HUES64 (cell line): ENCODE measurements around the gene PLEKHA3.
"Not testable (repeated sequence)": the region's sequence is repeated elsewhere in the genome, so short reads cannot be mapped to it uniquely, and the experiment has no call there.

Source experiments
- H3K27ac ChIP-seq: 2 replicates; pipeline ENCODE4 v1.7.0; 2013; ENCODE audit warnings: low read depth, low read length, inconsistent platforms
- H3K27me3 ChIP-seq: 2 replicates; pipeline ENCODE4 v1.6.1; 2013; ENCODE audit warnings: mild to moderate bottlenecking, low read length; ENCODE audit not compliant: insufficient read depth
- H3K36me3 ChIP-seq: 2 replicates; pipeline ENCODE4 v1.6.1; 2013; ENCODE audit warnings: mild to moderate bottlenecking, low read length; ENCODE audit not compliant: insufficient read depth
- H3K4me1 ChIP-seq: 2 replicates; pipeline ENCODE4 v1.6.1; 2013; ENCODE audit warnings: mild to moderate bottlenecking, low read length, moderate library complexity; ENCODE audit not compliant: insufficient read depth
- H3K4me3 ChIP-seq: 2 replicates; pipeline ENCODE4 v1.5.1; 2013; ENCODE audit warnings: mild to moderate bottlenecking, low read length, moderate library complexity
- H3K9ac ChIP-seq: 2 replicates; pipeline ENCODE4 v1.6.1; 2013; ENCODE audit warnings: mild to moderate bottlenecking, low read depth, low read length
- H3K9me3 ChIP-seq: 2 replicates; pipeline ENCODE4 v1.6.1; 2013; ENCODE audit warnings: low read depth, low read length; ENCODE audit not compliant: insufficient read depth
- WGBS: fragments of 150-250, 120-280 bp; methylation state at CpG from one replicate; pipeline ENCODE4 v1.1.7; 2013; ENCODE audit warnings: missing lambda C conversion rate; 5-methylcytosine and 5-hydroxymethylcytosine counted together

The PLEKHA3 gene

DNA sequence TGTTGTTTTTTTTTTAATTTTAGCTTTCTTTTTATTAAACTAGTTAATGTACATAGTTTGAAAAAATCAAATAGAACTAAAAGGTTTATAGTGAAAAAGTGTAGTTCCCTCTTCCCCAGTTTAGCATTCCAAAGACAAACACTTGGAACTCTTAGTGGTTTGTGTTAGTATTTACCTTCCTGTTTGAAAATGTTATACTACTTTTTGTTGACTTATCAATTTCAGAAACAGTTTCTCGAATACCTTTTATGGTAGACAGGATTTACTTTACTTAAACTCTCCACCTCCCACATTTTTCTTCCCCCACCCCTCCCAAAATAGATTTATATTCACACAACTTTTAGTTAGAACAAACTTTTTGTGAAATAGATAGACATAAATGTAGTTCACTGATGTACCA, 26.7 kb downstream of the PLEKHA3 start:
- no peak overlapping the region for H3K27ac ChIP-seq
- peaks cover 29% of the 10 kb centered on the region for H3K36me3 ChIP-seq
- WGBS = 100% methylated on average over 1 of the region's 1 CpG
- no peaks in the 10 kb centered on the region for H3K27me3 ChIP-seq
- peaks cover 23% of the 10 kb centered on the region for H3K4me1 ChIP-seq
- no peaks in the 10 kb centered on the region for H3K9me3 ChIP-seq
- no peak overlapping the region for H3K4me3 ChIP-seq
- H3K9ac ChIP-seq = no peak overlapping the region

DNA sequence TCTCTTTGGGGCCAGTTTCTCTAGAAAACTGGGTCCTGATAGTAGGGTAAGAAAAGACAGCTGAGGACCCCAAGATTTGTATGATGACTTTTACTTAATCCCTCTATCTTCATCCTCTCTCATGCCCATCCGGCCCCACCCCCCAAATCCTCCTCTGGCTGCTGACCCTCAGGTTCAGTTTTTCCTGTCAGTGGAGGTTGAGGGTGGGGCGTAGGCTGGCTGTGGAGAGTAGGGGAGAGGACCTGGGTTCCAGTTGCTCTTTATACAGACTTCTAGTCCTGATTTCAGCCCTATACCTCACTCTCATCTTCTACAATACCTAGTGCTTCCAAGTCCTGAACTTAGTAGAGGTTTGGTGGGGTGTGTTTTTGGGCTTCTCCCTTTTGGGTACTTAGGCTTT, 28.4 kb downstream of the PLEKHA3 start:
- Histone ChIP-seq H3K9ac (no peak overlapping the region), H3K27ac (no peak overlapping the region), H3K4me1 (peaks cover 23% of the 10 kb centered on the region), H3K36me3 (peaks cover 13% of the 10 kb centered on the region), H3K4me3 (no peak overlapping the region), H3K9me3 (no peaks in the 10 kb centered on the region), H3K27me3 (no peaks in the 10 kb centered on the region)
- 100% methylated on average over 1 of the region's 2 CpGs for WGBS

DNA sequence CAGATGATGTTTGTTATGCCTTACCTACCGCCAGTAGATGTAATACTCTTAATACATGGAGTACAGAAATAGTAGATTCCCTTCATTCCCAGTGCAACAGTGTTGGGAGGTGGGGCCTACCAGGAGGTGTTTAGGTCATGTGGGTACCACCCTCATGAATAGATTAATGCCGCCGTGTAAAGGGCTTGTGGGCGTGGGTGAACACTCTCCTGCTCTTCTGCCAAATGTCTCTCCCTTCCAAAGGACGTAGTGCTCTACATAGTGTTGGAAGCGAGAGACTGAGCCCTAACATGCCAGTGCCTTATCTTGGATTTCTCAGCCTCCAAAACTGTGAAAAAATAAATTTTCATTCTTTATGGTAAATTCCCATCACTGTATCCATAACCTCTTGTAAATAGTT, 30.1 kb downstream of the PLEKHA3 start:
- Histone ChIP-seq H3K27ac (no peak overlapping the region), H3K36me3 (no peaks in the 10 kb centered on the region)
- WGBS = 95% methylated on average over 6 of the region's 6 CpGs

DNA sequence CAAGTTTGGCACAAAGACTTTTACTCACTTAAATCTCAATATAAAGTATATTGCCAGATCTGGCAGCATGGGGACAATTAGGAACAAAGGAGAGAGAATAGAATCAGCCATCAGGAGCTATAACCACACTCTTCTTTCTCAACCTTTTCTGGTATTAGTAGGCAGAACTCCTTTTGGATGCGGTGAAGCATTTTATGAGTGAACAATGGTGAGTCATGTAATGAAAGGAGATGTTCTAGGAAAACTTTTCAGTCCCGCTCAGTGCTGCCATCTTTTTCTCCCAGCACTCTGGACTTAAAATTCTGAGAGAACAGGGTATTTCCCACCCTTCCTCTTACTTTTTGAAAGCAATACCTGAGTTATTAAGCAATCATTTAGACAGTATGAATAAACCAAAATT, 32.2 kb downstream of the PLEKHA3 start:
- H3K27ac ChIP-seq = no peak overlapping the region
- H3K9ac ChIP-seq = no peak overlapping the region
- no peaks in the 10 kb centered on the region for H3K9me3 ChIP-seq
- H3K36me3 ChIP-seq = no peaks in the 10 kb centered on the region
- 100% methylated on average over 2 of the region's 2 CpGs for WGBS
- H3K4me1 ChIP-seq = peaks cover 11% of the 10 kb centered on the region; the same call in 1 of the 2 replicates
- no peaks in the 10 kb centered on the region for H3K27me3 ChIP-seq
- H3K4me3 ChIP-seq = no peak overlapping the region

More for the DNA sequence above, 30.1 kb downstream of the PLEKHA3 start:
- H3K27me3 ChIP-seq = no peaks in the 10 kb centered on the region
- no peaks in the 10 kb centered on the region for H3K9me3 ChIP-seq
- peaks cover 23% of the 10 kb centered on the region for H3K4me1 ChIP-seq
- H3K9ac ChIP-seq = no peak overlapping the region
- H3K4me3 ChIP-seq = no peak overlapping the region

DNA sequence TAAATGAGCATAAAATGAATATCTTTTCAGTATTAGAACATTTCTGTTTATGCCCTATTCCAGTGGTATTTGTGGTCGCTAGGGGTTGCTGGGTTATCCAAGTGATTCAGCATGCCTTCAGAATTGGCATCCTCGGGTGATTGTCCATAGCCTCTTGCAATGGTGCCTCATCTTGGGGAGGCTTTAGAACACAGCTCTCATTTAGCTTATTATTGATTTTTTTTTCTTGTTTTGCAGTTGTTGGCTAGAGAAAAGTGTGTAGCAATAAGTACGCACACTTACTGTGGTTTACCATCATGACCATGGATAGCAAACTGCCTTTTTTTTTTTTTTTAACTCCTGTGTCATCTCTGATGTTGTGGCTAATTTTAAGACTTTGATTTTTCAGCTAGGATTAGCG, 33.6 kb downstream of the PLEKHA3 start:
- Histone ChIP-seq H3K27ac (no peak overlapping the region), H3K27me3 (no peaks in the 10 kb centered on the region), H3K4me1 (no peaks in the 10 kb centered on the region), H3K9ac (no peak overlapping the region), H3K9me3 (no peaks in the 10 kb centered on the region), H3K36me3 (peaks cover 4% of the 10 kb centered on the region; the same call in 1 of the 2 replicates), H3K4me3 (no peak overlapping the region)
- WGBS = 94% methylated on average over 4 of the region's 4 CpGs

DNA sequence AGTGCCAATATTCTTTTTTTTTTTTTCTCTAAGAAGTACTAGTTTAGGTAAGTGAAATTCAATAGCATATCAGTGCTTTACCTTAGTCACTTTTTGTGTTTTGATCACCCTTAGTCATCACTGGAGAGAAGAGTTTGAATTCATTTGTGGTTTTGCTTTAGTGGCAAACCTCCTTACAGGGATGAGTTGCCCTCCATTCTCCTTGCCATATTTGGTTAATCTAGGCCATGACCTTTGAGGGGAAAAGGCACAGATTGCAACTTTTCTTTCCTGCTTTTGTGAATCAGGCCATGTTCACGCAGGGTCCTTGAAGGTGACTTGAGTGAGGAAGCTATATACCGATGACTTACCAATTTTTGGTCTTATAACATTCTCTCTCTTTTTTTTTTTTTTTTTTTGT, 34.4 kb downstream of the PLEKHA3 start:
- Histone ChIP-seq H3K9me3 (no peaks in the 10 kb centered on the region), H3K36me3 (peaks cover 4% of the 10 kb centered on the region; the same call in 1 of the 2 replicates), H3K27me3 (no peaks in the 10 kb centered on the region), H3K9ac (no peak overlapping the region), H3K4me1 (no peaks in the 10 kb centered on the region), H3K4me3 (no peak overlapping the region), H3K27ac (no peak overlapping the region)
- 100% methylated on average over 1 of the region's 2 CpGs for WGBS

DNA sequence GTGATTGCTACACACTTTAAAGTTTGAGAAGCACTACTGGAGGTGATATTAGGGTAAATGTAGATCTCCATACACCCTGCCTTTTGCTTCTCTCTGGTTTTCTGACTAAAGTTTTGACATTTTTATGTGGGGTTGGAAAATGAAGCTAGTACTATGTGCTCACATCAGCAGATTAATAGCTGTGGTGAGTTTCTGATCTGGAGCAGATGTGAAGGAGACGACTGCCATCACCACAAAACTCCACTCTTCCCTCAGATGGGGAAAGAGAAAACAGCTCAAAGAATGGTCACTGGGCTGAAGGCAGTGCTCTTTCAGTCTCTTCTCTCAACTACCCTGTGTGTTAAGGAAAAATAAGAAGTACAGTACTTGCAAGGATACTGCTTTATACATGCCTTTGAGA, 37.2 kb downstream of the PLEKHA3 start:
- no peak overlapping the region for H3K4me3 ChIP-seq
- WGBS = 88% methylated on average over 1 of the region's 1 CpG
- no peaks in the 10 kb centered on the region for H3K27me3 ChIP-seq
- H3K4me1 ChIP-seq = no peaks in the 10 kb centered on the region
- no peak overlapping the region for H3K27ac ChIP-seq
- H3K9me3 ChIP-seq = no peaks in the 10 kb centered on the region
- no peak overlapping the region for H3K9ac ChIP-seq
- H3K36me3 ChIP-seq = peaks cover 4% of the 10 kb centered on the region; the same call in 1 of the 2 replicates

DNA sequence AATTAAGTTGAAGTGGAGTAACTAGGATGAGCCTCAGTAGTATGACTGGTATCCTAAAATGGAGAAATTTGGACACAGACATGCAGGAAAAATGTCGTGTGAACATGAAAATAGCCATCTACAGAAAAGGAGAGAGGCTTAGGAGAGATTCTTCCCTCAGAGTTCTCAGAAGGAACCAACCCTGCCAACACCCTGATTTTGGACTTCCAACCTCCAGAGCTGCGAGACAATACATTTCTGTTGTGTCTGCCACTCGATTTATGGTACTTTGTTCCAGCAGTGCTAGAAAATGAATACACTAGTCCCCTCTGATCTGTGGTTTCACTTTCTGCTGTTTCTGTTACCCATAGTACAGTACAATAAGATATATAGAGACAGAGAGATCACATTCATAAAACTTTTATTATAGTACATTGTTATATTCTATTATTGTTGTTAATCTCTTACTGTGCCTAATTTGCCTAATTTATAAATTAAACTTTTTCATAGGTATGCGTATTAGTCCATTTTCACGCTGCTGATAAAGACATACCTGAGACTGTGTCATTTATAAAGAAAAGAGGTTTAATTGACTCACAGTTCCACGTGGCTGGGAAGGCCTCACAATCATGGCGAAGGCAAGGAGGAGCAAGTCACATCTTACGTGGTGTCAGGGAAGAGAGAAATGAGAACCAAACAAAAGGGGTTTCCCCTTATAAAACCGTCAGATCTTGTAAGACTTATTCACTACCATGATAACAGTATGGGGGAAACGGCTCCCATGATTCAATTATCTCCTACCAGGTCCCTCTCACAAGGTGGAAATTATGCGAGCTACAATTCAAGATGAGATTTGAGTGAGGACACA, 41.3 kb downstream of the PLEKHA3 start:
- Histone ChIP-seq H3K9ac (no peak overlapping the region), H3K36me3 (peaks cover 4% of the 10 kb centered on the region; the same call in 1 of the 2 replicates), H3K9me3 (no peaks in the 10 kb centered on the region), H3K27ac (no peak overlapping the region), H3K4me1 (no peaks in the 10 kb centered on the region), H3K27me3 (no peaks in the 10 kb centered on the region), H3K4me3 (no peak overlapping the region)
- WGBS = 95% methylated on average over 11 of the region's 11 CpGs

DNA sequence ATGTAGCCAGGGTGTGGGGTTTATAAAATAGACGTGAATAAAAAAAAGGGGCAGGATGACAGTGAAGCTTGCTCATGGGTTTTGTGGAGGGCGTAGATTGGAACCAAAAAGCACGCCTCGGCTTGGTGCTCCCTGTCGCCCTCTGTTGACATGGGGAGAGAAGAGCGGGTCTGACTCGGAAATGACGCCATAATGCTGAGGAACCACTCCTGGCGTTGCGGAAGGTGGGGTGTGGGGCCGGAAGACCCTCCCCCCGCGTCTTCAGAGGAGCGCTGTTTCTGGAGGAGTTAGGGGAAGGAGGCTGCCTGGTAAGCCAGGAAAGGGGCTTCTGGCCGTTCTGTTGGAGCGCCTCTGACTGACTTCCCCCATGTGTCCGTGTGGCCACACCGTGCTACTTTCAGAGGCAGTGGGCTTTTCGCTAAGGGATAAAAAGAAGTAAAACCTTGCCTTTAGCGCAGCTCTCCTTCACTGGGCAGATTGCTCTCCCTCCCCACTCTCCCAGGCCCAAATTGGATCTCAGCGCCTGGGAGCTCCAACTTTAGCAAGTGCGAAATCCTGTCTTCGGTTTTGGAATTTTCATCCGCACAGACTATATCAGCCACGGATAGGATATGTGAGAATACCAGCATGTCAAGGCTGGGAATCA, 42.8 kb downstream of the PLEKHA3 start:
- H3K27ac ChIP-seq = peak overlapping the region; percentile 76
- no peaks in the 10 kb centered on the region for H3K9me3 ChIP-seq
- H3K4me3 ChIP-seq = peak overlapping the region; percentile 86
- 0 out of 2 replicates have a peak, but pooled peaks cover under 1% of the 10 kb centered on the region for H3K36me3 ChIP-seq
- no peaks in the 10 kb centered on the region for H3K4me1 ChIP-seq
- H3K27me3 ChIP-seq = no peaks in the 10 kb centered on the region
- peak overlapping the region; percentile 79 for H3K9ac ChIP-seq
- WGBS = 63% methylated on average over 25 of the region's 25 CpGs

DNA sequence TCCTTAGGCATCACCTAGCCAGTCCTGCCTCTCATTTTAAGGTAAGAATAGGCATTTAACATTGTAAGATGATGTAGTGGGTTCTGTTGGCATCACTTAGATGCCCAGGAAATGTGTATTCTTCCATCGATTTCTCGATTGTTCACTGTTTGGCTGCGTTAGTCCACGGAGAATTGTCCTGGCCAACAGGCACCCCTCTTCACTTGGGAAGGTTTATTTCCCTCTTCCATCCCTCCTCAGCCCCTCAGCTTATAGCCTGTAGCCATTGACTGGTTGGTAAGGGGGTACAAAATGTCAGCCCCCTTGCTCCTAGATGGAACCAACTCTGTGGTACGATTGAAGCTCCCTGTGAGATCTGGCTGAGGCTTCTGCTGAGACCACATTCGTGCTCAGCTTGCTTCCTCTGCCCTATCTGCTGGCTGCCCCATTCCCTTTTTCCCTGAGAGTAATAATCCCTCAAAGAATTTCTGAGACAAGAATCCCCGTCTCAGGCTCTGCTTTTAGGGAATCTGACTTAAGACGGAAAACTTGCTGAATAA, 43.4 kb downstream of the PLEKHA3 start:
- H3K27ac ChIP-seq = peak overlapping the region; percentile 76
- 80% methylated on average over 8 of the region's 8 CpGs for WGBS
- H3K9me3 ChIP-seq = no peaks in the 10 kb centered on the region
- H3K4me1 ChIP-seq = no peaks in the 10 kb centered on the region
- H3K27me3 ChIP-seq = no peaks in the 10 kb centered on the region
- H3K4me3 ChIP-seq = peak overlapping the region; percentile 86
- no peaks in the 10 kb centered on the region for H3K36me3 ChIP-seq
- peak overlapping the region; percentile 79 for H3K9ac ChIP-seq

DNA sequence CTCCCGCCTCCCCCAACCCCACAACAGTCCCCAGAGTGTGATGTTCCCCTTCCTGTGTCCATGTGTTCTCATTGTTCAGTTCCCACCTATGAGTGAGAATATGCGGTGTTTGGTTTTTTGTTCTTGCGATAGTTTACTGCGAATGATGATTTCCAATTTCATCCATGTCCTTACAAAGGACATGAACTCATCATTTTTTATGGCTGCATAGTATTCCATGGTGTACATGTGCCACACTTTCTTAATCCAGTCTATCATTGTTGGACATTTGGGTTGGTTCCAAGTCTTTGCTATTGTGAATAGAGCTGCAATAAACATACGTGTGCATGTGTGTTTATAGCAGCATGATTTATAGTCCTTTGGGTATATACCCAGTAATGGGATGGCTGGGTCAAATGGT, 44.8 kb downstream of the PLEKHA3 start:
- not testable (repeated sequence) for H3K27ac ChIP-seq, H3K4me1 ChIP-seq, H3K27me3 ChIP-seq, H3K9ac ChIP-seq, H3K4me3 ChIP-seq, H3K9me3 ChIP-seq, H3K36me3 ChIP-seq
- no CpG with 5 or more reads among the region's 5 CpGs for WGBS
